ENCODE measurements around the gene ACOT2.

- no peak for TF ChIP-seq EZH2 (IDR thresholded peaks at IDR 0.05; ENCODE audit: insufficient read depth, poor library complexity, severe bottlenecking)
- TF ChIP-seq EZH2phosphoT487 (IDR thresholded peaks at IDR 0.05; ENCODE audit: insufficient read depth, low read depth) = no peak
Observed at GRCh38 chr14:73553845-73554244, 15.2 kb upstream of the ACOT2 start.
